C4-2B (cell line): ENCODE results near the gene CENPX.

Experiments used
- H3K27ac ChIP-seq: fragments of 450-650 bp; 2 replicates; pipeline ENCODE4 v1.5.1; 2017
- ZFX ChIP-seq: fragments of 450-650 bp; IDR thresholded peaks from 2 replicates; pipeline ENCODE4 v1.6.1; 2017
- TF ChIP-seq, protein P1 (sequence below): fragments of 450-650 bp; conservative IDR thresholded peaks from 2 replicates; pipeline ENCODE4 v1.5.1; 2017; ENCODE audit warnings: mild to moderate bottlenecking

The CENPX gene

DNA sequence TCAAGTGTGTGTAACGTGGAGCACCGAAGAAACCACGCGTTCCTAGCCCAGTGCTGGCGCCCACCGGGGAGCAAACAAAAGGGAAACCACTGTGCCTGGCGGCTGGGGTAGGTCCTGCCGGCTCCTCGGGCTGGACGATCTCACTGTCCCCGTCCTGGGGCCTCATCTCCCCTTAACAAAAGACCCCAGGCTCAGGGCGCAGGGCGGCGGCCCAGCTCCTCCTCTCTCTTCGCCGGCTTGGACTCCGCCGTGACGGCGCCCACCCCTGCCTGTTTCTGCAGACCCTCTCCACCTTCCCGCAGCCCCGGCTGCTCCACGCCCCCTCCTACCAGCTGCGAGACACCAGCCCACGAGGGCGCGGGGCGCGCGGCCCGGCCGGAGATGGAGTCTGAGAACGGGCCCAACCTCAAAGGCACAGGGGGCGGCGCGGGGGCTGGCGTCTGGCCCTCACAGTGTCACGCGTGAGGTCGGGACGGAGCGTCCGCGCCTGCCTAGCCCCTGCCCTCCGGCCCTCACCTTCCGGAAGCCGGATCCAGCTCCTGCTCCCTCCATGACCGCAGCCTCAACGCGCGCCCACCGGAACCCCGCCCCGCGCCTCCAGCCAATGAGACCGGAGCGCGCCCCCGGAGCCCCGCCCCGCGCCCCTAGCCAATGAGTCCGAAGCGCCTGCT is at the start of gene CENPX:
TSS of gene CENPX (minus strand) at position 569 of the 671 bp plus-strand sequence. CDS start at position 552, 17 bp downstream.
- peak within 1 kb of the TSS; percentile 99 for H3K27ac ChIP-seq

DNA sequence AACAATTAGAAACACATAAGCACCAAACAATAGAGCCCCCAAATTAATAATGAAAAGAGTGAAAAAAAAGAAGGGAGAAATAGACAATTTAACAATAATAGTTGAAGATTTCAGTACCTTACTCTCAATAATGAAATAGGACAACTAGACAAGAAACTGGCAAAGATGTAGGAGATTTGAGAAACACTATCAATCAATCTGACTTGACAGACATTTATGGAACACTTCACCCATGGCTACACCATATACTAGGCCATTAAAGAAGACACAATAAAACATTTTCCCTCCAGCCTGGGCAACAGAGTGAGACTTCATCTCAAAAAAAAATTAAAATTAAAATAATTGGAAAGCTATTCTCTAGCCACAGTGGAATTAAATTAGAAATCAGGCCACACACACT is 47.9 kb upstream of the CENPX start:
- no peak for TF ChIP-seq ZFX
- H3K27ac ChIP-seq: no peak overlapping the region

More for the DNA sequence above, at the start of gene CENPX:
- TF ChIP-seq, protein P1, sequence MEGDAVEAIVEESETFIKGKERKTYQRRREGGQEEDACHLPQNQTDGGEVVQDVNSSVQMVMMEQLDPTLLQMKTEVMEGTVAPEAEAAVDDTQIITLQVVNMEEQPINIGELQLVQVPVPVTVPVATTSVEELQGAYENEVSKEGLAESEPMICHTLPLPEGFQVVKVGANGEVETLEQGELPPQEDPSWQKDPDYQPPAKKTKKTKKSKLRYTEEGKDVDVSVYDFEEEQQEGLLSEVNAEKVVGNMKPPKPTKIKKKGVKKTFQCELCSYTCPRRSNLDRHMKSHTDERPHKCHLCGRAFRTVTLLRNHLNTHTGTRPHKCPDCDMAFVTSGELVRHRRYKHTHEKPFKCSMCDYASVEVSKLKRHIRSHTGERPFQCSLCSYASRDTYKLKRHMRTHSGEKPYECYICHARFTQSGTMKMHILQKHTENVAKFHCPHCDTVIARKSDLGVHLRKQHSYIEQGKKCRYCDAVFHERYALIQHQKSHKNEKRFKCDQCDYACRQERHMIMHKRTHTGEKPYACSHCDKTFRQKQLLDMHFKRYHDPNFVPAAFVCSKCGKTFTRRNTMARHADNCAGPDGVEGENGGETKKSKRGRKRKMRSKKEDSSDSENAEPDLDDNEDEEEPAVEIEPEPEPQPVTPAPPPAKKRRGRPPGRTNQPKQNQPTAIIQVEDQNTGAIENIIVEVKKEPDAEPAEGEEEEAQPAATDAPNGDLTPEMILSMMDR: no peak
- peak; percentile 43; the same call in 1 of the 2 replicates for TF ChIP-seq ZFX

DNA sequence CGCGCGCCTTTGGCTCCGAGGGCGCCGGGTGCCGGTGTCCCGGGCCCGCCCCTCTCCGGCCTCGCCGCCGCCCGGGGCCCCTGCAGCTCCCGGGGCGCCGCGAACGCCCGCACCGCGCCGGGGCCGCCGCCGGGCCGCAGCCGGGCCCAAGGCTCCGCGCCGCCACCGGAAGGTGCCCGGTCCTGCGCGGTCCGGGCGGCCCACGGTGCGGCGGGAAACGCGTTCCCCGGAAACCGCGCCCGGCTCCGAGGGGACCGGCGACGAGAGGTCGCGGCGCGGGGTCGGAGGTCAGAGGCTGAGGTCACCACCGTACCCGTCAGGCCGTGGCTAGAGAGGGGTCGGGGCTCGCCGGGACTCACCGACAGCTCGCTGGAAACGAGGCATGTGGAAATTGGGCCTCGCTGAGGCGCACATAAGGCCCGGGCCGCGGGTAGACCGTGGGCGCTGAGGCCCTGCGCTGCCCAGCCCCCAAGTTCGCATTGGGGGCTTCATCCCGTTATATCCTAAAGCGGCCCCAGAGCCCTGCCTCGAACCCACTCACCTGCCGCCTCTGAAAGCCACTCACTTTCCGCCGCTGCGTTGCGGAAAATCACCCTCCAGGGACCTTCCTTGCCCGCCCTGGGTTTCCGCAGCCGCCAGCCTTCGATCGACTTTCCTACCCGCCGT is 43.1 kb upstream of the CENPX start, which contains the start of gene DUS1L:
TSS of gene DUS1L (minus strand) at position 167 of the 666 bp plus-strand sequence. CDS start 745 bp downstream, outside the sequence.
- TF ChIP-seq ZFX: peak; percentile 97
- TF ChIP-seq, protein P1: no peak
- peak within 1 kb of the TSS; percentile 92 for H3K27ac ChIP-seq

DNA sequence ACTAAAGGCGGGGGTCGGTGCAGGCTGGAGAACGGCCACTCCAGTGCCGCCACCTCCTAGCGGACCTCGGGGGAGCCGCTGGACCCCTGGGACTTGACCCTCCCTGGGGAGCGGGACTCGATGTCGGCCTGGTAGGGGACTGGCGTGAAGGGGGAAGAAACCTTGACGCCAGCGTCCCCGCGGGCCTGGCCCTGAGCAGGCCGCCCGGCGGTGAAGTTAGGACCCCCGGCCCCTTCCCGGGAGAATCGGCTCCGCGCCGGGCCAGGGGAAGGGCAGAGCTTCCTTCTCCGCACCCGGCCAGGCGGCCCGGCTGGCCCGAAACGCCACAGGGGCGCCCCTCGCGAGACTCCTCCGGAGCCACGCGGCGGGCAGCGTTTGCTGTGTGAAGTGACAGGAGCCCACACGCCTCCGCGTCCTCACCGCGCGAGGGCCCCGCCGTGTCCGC is 42.5 kb upstream of the CENPX start:
- H3K27ac ChIP-seq: peak overlapping the region; percentile 92
- TF ChIP-seq, protein P1: no peak
- TF ChIP-seq ZFX: no peak

DNA sequence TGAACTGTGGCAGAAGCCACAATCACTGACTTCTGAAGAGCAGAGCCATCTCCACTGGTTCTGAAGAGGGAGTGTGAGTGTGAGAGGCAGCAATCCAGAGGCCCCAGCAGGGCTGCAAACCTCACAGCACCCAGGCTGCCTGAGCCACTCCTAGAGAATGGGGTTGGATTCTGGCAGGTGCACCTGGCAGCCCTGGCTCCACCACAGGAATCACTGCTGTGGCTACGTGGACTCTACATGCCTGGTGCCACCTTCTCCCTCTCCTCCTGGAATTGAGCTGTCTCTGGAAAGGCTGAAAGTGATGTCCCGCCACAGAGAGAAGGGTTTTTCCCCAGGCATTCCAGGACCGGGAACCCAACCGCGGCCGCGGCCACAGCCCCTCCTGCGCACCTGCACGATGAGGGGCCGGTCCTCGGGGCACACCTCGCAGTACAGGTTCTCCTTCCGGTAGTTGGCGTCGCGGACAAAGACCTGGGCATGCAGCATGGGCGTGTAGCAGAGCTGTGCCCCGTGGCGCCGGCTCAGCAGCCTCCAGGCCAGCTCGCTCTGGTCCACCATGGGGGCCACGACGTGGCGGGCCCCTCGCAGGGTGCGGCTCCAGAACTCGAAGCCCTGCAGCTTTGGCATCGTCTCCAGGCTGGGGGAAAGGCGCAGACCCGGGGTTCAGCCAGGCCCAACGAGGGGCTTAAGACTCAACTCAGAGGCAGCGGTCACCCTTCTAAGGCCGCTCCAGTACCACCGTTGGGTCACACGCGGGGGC is 41.9 kb upstream of the CENPX start:
- peak overlapping the region; percentile 92 for H3K27ac ChIP-seq
- TF ChIP-seq, protein P1: no peak
- TF ChIP-seq ZFX: no peak

DNA sequence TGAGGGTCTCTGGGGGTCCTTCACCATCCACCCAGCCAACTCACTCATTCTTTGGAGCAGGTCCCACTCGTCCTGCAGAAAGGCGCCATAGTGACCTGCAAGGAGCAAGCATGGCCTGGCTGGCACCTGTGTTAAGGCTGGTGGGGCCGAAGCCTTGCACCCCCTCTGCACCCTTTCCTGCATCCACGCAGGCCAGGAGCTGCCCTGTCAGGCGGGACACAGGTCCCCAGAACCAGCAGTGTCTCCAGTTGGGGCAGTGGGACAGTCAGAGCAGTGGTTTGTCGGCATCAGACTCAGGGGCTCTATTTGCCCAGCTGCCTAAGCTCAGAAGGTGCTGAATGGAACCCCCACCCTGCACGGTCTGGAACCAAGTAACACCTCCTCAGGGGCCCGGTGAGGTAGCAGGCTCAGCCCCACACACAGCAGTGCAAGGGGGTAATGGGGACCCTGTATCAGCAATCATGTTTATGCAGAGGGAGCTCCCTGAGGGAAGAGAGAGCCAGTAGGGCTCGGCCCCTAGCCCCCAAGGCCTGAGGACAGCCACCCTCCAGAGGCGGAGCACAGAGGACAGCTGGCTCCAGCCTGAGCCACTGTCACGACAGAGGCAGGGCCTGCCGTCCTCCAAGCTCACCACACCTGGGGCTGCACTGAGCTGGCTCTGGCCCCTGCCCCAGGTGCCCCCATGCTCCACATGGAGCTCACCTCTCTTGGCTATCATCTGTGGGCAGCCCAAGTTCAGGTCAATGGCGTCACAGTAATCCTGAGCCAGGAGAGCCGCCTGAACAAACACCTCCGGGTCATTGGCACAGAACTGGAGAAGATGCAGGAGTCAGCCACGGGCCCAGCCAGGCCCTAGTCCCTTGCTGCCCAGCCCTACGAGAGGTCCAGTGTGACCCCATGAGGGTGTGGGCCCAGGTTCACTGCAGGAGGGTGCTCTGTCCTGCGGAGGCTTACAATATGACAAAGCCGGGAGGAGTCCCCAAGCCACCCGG is 41.0 kb upstream of the CENPX start:
- H3K27ac ChIP-seq: peak overlapping the region; percentile 92
- TF ChIP-seq, protein P1: no peak
- no peak for TF ChIP-seq ZFX

DNA sequence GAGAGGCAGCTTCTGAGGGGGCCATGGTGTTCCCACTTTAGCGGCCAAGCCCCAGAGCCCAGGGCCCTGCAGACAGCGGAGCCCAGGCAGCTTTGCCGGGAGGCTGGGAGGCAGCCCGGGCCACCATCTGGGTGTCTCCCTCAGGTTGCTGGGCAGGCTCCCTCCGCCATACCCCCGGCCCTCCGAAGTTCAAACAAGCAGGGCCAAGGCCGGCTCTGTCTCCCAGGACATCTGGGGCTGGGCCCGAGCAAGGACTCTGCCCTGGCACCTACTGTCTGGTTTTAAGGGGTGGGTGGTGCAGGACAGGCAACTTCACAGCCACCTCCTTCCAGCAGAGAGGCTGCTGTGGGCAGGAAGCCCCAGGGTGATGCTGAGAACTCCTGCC is 40.3 kb upstream of the CENPX start:
- H3K27ac ChIP-seq: peak overlapping the region; percentile 92
- TF ChIP-seq, protein P1: no peak
- no peak for TF ChIP-seq ZFX
